Suprapubic skin (tissue), 4 donors: ENCODE data around the gene RFX8. TPM values are rescaled to one million over a fixed set of nuclear protein-coding genes. Genes with fewer than 3 reads are reported as not detected.
"Not testable (repeated sequence)": the region's sequence is repeated elsewhere in the genome, so short reads cannot be mapped to it uniquely, and the experiment has no call there.

Experiments
- DNase-seq, 2 donors: peaks; one replicate each; pipeline ENCODE4 v3.0.0-alpha.2; 2019; ENCODE audit warnings: low spot score in 2 of 2
- H3K27ac ChIP-seq: fragments of 200-600 bp; sonication (generic); one replicate; pipeline ENCODE4 v1.5.1; 2019
- H3K27me3 ChIP-seq: fragments of 200-600 bp; sonication (generic); one replicate; pipeline ENCODE4 v1.5.1; 2019
- H3K36me3 ChIP-seq: fragments of 200-600 bp; sonication (generic); one replicate; pipeline ENCODE4 v1.5.1; 2019
- H3K4me1 ChIP-seq: fragments of 200-600 bp; sonication (generic); one replicate; pipeline ENCODE4 v1.5.1; 2019
- H3K4me3 ChIP-seq: fragments of 200-600 bp; sonication (generic); one replicate; pipeline ENCODE4 v1.5.1; 2019; ENCODE audit warnings: mild to moderate bottlenecking
- H3K9me3 ChIP-seq: fragments of 200-600 bp; sonication (generic); one replicate; pipeline ENCODE4 v1.5.1; 2019
- CTCF ChIP-seq, 2 donors: fragments of 200-600 bp in 1 of 2; fragments of 450-650 bp in 1 of 2; sonication (generic) in 1 of 2; IDR thresholded peaks; one replicate each; pipeline ENCODE4 v1.5.1; 2016 to 2019; ENCODE audit warnings: antibody characterized with exemption in 2 of 2, mild to moderate bottlenecking in 1 of 2, moderate library complexity in 1 of 2
- EP300 ChIP-seq: sonication (generic); formaldehyde crosslinking; IDR thresholded peaks from one replicate; pipeline ENCODE4 v1.6.1; 2017; ENCODE audit warnings: antibody characterized with exemption
- POLR2A ChIP-seq, 2 donors: fragments of 450-650 bp; IDR thresholded peaks; one replicate each; pipeline ENCODE4 v1.6.1; 2017; ENCODE audit warnings: antibody characterized with exemption in 2 of 2, mild to moderate bottlenecking in 2 of 2, moderate library complexity in 2 of 2
- POLR2AphosphoS5 ChIP-seq, 3 donors: sonication (generic); formaldehyde crosslinking; IDR thresholded peaks; one replicate each; pipeline ENCODE4 v1.6.1; 2017; ENCODE audit warnings: antibody characterized with exemption in 3 of 3
- WGBS: methylation state at CpG from one replicate; pipeline ENCODE4 v1.1.5; 2018; 5-methylcytosine and 5-hydroxymethylcytosine counted together
- total RNA-seq, 4 donors: library from RNA; depleted of rRNA; stranded (reverse); fragments of >200 nt; gene quantifications; one replicate each; pipeline ENCODE4 v1.1.0, GENCODE V29; 2016

The RFX8 gene
- total RNA-seq, 4 donors from 2014 or later: 0.70 TPM; not detected in 3

- 71% methylated on average over 6 of the region's 6 CpGs for WGBS
- H3K4me3 ChIP-seq: no peak overlapping the region
- no peak for TF ChIP-seq POLR2A (IDR thresholded peaks at IDR 0.05)
- TF ChIP-seq POLR2AphosphoS5 (IDR thresholded peaks at IDR 0.05): no peak
- TF ChIP-seq CTCF (IDR thresholded peaks at IDR 0.05): no peak
- TF ChIP-seq EP300: no peak
- H3K4me1 ChIP-seq: peaks cover 6% of the 10 kb centered on the region
- no peak for DNase-seq
- no peak overlapping the region for H3K27ac ChIP-seq
- H3K36me3 ChIP-seq: no peaks in the 10 kb centered on the region
- H3K27me3 ChIP-seq: no peaks in the 10 kb centered on the region
- H3K9me3 ChIP-seq: no peaks in the 10 kb centered on the region
Observed at GRCh38 chr2:101356055-101356454, 118.9 kb downstream of the RFX8 start.

GRCh38 chr2:101355401-101356054, 119.4 kb downstream of the RFX8 start:
- H3K27ac ChIP-seq: no peak overlapping the region
- DNase-seq: no peak
- no peaks in the 10 kb centered on the region for H3K9me3 ChIP-seq
- TF ChIP-seq POLR2AphosphoS5 (IDR thresholded peaks at IDR 0.05) (no peak), POLR2A (IDR thresholded peaks at IDR 0.05) (no peak), CTCF (IDR thresholded peaks at IDR 0.05) (no peak), EP300 (no peak)
- H3K27me3 ChIP-seq: no peaks in the 10 kb centered on the region
- H3K36me3 ChIP-seq: no peaks in the 10 kb centered on the region
- H3K4me3 ChIP-seq: no peak overlapping the region
- H3K4me1 ChIP-seq: peaks cover 6% of the 10 kb centered on the region
- WGBS: 64% methylated on average over 10 of the region's 10 CpGs

GRCh38 chr2:101354420-101355311, 120.2 kb downstream of the RFX8 start:
- no peaks in the 10 kb centered on the region for H3K9me3 ChIP-seq

GRCh38 chr2:101352631-101353030, 122.3 kb downstream of the RFX8 start:
- H3K27me3 ChIP-seq, H3K4me3 ChIP-seq, DNase-seq, H3K36me3 ChIP-seq, H3K9me3 ChIP-seq, H3K27ac ChIP-seq, H3K4me1 ChIP-seq: not testable (repeated sequence)
- 78% methylated on average over 4 of the region's 4 CpGs for WGBS

More at GRCh38 chr2:101354420-101355311, 120.2 kb downstream of the RFX8 start:
- no peaks in the 10 kb centered on the region for H3K36me3 ChIP-seq
- no peak for TF ChIP-seq POLR2A (IDR thresholded peaks at IDR 0.05)
- no peak for TF ChIP-seq EP300
- no peak for TF ChIP-seq CTCF (IDR thresholded peaks at IDR 0.05)
- TF ChIP-seq POLR2AphosphoS5 (IDR thresholded peaks at IDR 0.05): no peak
- WGBS: 89% methylated on average over 21 of the region's 21 CpGs
- DNase-seq: no peak
- H3K4me1 ChIP-seq: peaks cover under 1% of the 10 kb centered on the region
- H3K27me3 ChIP-seq: no peaks in the 10 kb centered on the region
- no peak overlapping the region for H3K4me3 ChIP-seq
- no peak overlapping the region for H3K27ac ChIP-seq

- no peaks in the 10 kb centered on the region for H3K27me3 ChIP-seq
- H3K9me3 ChIP-seq: no peaks in the 10 kb centered on the region
- no peaks in the 10 kb centered on the region for H3K4me1 ChIP-seq
- H3K36me3 ChIP-seq: no peaks in the 10 kb centered on the region
- H3K4me3 ChIP-seq: no peak overlapping the region
- whole genome bisulfite sequencing: 86% methylated on average over 7 of the region's 7 CpGs
- no peak for DNase-seq
- TF ChIP-seq EP300 (no peak), CTCF (IDR thresholded peaks at IDR 0.05) (no peak), POLR2A (IDR thresholded peaks at IDR 0.05) (no peak), POLR2AphosphoS5 (IDR thresholded peaks at IDR 0.05) (no peak)
- no peak overlapping the region for H3K27ac ChIP-seq
Observed at GRCh38 chr2:101351207-101351606, 123.7 kb downstream of the RFX8 start.
